CD4-positive, CD25-positive, alpha-beta regulatory T cell (primary cell): Measurements from ENCODE around the gene PPP1R3F. TPM values are rescaled to one million over a fixed set of nuclear protein-coding genes. Genes with fewer than 3 reads are reported as not detected.
"Not testable (repeated sequence)": the region's sequence is repeated elsewhere in the genome, so short reads cannot be mapped to it uniquely, and the experiment has no call there.

Experiments
- ATAC-seq, 2 donors: fragments of 150-1000 bp; cut with Tn5 transposase; one replicate each; pipeline ENCODE4 v1.10.0; 2021; ENCODE audit warnings: low read depth in 2 of 2, moderate number of reproducible peaks in 2 of 2, moderate library complexity in 1 of 2
- DNase-seq, 3 donors: peaks; one replicate each; pipeline versions ENCODE4 v3.0.0 to v3.0.0-alpha.2; 2012 to 2022; ENCODE audit warnings: mixed read lengths in 1 of 3
- H3K27ac ChIP-seq: one replicate; pipeline ENCODE4 v1.7.0; 2013; ENCODE audit warnings: mild to moderate bottlenecking, low read length; ENCODE audit not compliant: insufficient read depth, poor library complexity, severe bottlenecking
- H3K27me3 ChIP-seq: one replicate; pipeline ENCODE4 v1.7.0; 2013; ENCODE audit warnings: low read length; ENCODE audit not compliant: control insufficient read depth, insufficient read depth
- H3K36me3 ChIP-seq: one replicate; pipeline ENCODE4 v1.7.0; 2013; ENCODE audit warnings: mild to moderate bottlenecking, low read length, moderate library complexity; ENCODE audit not compliant: control insufficient read depth, insufficient read depth
- H3K4me1 ChIP-seq: 2 replicates; pipeline ENCODE4 v1.7.0; 2013; ENCODE audit warnings: mild to moderate bottlenecking, low read length; ENCODE audit not compliant: insufficient read depth, control insufficient read depth, poor library complexity, severe bottlenecking
- H3K4me3 ChIP-seq: one replicate; pipeline ENCODE4 v1.7.0; 2013; ENCODE audit warnings: low read depth, mild to moderate bottlenecking, low read length, moderate library complexity
- H3K9me3 ChIP-seq, 2 experiments: 1 replicate in 1 of 2; 2 replicates in 1 of 2; pipeline ENCODE4 v1.7.0; 2013; ENCODE audit warnings: low read length in 2 of 2, mild to moderate bottlenecking in 1 of 2, moderate library complexity in 1 of 2; ENCODE audit not compliant: control insufficient read depth in 2 of 2
- H3K27ac Mint-ChIP-seq, 3 donors: one replicate each; pipeline ENCODE4 v1.8.0; 2020 to 2022; ENCODE audit warnings: mild to moderate bottlenecking in 3 of 3, mixed read lengths in 3 of 3, moderate library complexity in 2 of 3
- H3K27me3 Mint-ChIP-seq: one replicate; pipeline ENCODE4 v1.8.0; 2022; ENCODE audit warnings: mild to moderate bottlenecking, mixed read lengths
- H3K36me3 Mint-ChIP-seq: one replicate; pipeline ENCODE4 v1.8.0; 2020; ENCODE audit warnings: mixed read lengths
- H3K4me1 Mint-ChIP-seq, 4 donors: one replicate each; pipeline ENCODE4 v1.8.0; 2020 to 2022; ENCODE audit warnings: mixed read lengths in 4 of 4, mild to moderate bottlenecking in 1 of 4
- H3K4me3 Mint-ChIP-seq, 4 donors: one replicate each; pipeline ENCODE4 v1.8.0; 2020 to 2022; ENCODE audit warnings: mild to moderate bottlenecking in 4 of 4, mixed read lengths in 4 of 4, moderate library complexity in 3 of 4
- H3K9me3 Mint-ChIP-seq, 7 donors: one replicate each; pipeline ENCODE4 v1.8.0; 2020 to 2022; ENCODE audit warnings: mixed read lengths in 7 of 7, mild to moderate bottlenecking in 3 of 7, moderate library complexity in 2 of 7
- polyA plus RNA-seq, 4 donors: library from polyadenylated mRNA; unstranded; fragments of 300-500 nt; fragmentation: Illumina TruSeq; gene quantifications; one replicate each; pipeline ENCODE4 v1.2.3, GENCODE V29; 2021
- total RNA-seq: library from RNA; stranded (reverse); gene quantifications from one replicate; pipeline ENCODE4 v1.2.3, GENCODE V29; 2022

PPP1R3F gene
- total and polyA plus RNA-seq, 5 donors from 2014 or later = 11.8 to 28.0 (median 15.6) TPM

DNA sequence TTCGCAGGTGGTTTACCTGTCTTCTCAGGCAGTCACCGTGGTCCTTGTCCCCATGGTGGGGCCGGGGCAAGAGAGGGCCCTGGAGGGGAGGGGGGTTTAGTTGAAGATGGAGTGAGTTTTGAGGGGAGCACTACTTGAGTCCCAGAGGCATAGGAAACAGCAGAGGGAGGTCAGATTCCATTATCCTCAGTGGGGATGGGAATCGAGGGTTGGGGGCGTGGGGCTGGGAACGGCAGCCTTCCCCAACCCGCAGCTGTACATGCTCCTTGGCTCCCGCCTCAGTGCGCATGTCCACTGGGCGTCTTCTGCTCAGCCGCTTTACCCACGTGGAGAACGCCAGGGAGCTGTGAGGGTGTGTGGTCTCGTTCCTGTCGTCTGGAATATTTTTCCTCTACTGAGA is 33.8 kb downstream of the PPP1R3F start, which contains the start of gene GAGE10:
Gene GAGE10 (plus strand): TSS at position 301 of the 400 bp plus-strand sequence. CDS start 1,214 bp downstream, outside the sequence.
- Mint-ChIP-seq H3K36me3 (no peaks in the 10 kb centered on the region), H3K27me3 (no peaks in the 10 kb centered on the region), H3K9me3 (no peaks in the 10 kb centered on the region), H3K4me1 (peaks cover 0 to 23% (median 1%) of the 10 kb centered on the region in 4 donors), H3K27ac (no peak within 1 kb of the TSS), H3K4me3 (peak within 1 kb of the TSS in 2 of 4 donors; percentile 38 to 63)
- H3K36me3 ChIP-seq = no peaks in the 10 kb centered on the region
- no peaks in the 10 kb centered on the region for H3K4me1 ChIP-seq
- no peak within 1 kb of the TSS for H3K27ac ChIP-seq
- DNase-seq = no peak
- no peaks in the 10 kb centered on the region for H3K27me3 ChIP-seq
- no peak for ATAC-seq
- no peaks in the 10 kb centered on the region for H3K9me3 ChIP-seq
- H3K4me3 ChIP-seq = no peak within 1 kb of the TSS

DNA sequence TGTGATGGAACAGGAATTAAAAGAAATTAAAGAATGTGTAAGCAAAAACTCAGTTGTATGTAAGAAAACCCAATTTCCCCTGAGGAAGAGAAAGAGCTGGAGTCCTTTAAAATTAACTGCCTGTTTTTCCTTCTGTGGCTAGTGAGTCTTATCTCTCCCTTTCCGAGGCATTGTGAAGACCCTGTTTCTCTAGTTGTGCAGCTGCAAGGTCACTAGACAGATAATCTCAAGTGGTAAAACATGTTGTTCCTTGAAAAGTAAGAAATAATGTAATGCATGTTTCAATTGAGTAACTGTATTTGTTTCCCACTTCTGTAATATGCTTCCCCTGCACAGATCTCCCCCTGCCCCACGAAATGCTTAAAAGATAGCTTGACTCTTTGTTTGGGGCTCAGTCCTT is 38.2 kb downstream of the PPP1R3F start:
- not testable (repeated sequence) for DNase-seq, H3K27me3 ChIP-seq, H3K9me3 ChIP-seq, H3K4me1 ChIP-seq, H3K36me3 ChIP-seq, H3K36me3 Mint-ChIP-seq, H3K9me3 Mint-ChIP-seq, ATAC-seq, H3K4me3 ChIP-seq, H3K27ac ChIP-seq, H3K27me3 Mint-ChIP-seq
- peak overlapping the region in 3 of 4 donors; percentile 4 to 87 (median 21) for H3K4me3 Mint-ChIP-seq
- peaks cover 10 to 34% (median 16%) of the 10 kb centered on the region in 4 donors for H3K4me1 Mint-ChIP-seq
- peak overlapping the region; percentile 11 to 100 (median 97) for H3K27ac Mint-ChIP-seq

DNA sequence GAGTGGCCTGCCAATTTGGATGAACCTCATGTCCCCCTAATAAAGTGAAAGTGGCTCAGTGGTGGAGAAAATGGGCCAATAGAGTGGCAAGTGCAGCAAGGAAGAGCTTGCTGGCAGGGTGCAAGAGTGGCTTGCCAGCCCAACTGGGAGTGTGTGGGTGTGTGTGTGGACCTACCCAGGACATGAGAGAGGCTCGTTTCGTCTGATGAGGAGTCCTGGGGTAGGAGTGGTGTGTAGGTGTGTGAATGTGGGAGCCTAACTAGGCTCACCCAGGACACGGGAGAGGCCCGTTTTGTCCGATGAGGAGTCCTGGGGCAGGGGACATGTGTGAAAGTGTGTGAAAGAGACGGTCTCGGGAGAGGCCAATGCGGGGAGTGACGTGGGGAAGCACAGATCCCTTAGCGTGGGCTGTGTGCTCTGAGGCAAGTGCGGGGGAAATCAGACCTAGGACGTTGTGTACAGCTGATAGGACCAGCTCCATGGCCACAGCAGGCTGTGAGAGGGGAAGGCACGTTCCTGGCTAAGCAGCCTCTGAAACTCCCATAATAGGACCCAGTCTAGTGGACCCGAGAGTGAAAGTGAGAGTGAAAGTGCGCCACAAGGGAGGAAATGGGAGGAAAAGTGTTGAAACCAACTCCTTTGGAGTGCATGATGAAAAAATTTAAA is 39.1 kb downstream of the PPP1R3F start:
- ATAC-seq (peak; percentile 50 to 53), DNase-seq (peak in 1 of 3 donors; percentile 45)
- no peaks in the 10 kb centered on the region for H3K27me3 ChIP-seq
- H3K4me1 ChIP-seq = peaks cover 9% of the 10 kb centered on the region
- Mint-ChIP-seq H3K36me3 (no peaks in the 10 kb centered on the region), H3K9me3 (no peaks in the 10 kb centered on the region), H3K27me3 (no peaks in the 10 kb centered on the region), H3K27ac (peak overlapping the region; percentile 97 to 100 (median 97)), H3K4me3 (peak overlapping the region; percentile 65 to 89 (median 87)), H3K4me1 (peaks cover 10 to 29% (median 16%) of the 10 kb centered on the region in 4 donors)
- H3K27ac ChIP-seq = peak overlapping the region; percentile 74
- peak overlapping the region; percentile 83 for H3K4me3 ChIP-seq
- no peaks in the 10 kb centered on the region for H3K36me3 ChIP-seq
- no peaks in the 10 kb centered on the region for H3K9me3 ChIP-seq

DNA sequence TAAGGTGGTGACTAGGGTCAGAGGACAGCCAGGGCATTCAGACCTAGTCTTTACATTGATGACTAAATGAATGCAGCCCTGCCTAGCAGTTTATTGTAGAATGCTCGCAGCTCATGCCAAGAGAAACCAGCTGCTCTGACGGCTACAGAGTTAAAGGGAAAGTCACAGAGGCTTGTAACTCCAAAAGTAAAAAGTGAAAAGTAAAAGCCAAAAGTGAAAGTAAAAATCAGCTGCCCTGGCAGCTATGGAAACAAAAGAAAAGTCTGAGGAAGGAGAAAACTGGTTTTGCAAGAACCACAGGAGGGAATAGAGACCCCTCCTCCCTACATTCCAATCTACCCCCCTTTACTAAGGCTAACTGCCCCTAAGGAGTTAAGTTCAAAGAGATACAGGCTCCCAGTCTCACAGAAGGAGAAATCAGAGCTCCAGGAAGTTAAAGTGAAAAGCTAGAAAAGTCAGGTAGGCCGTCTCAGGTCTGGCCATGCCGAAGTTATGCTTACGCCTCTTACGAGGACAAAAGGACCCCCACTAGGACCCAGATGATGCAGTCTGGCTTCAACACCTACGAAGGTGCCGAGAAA is 39.9 kb downstream of the PPP1R3F start:
- H3K4me1 ChIP-seq = peaks cover 9% of the 10 kb centered on the region
- ATAC-seq = peak; percentile 40 to 43
- H3K27ac Mint-ChIP-seq = peak overlapping the region; percentile 97 to 100 (median 97)
- H3K27ac ChIP-seq = peak overlapping the region; percentile 74
- H3K27me3 Mint-ChIP-seq = no peaks in the 10 kb centered on the region
- no peaks in the 10 kb centered on the region for H3K9me3 ChIP-seq
- H3K36me3 ChIP-seq = no peaks in the 10 kb centered on the region
- no peaks in the 10 kb centered on the region for H3K27me3 ChIP-seq
- peak overlapping the region; percentile 83 for H3K4me3 ChIP-seq
- H3K4me3 Mint-ChIP-seq = peak overlapping the region; percentile 65 to 89 (median 87)
- peak in 2 of 3 donors; percentile 37 to 41 for DNase-seq
- peaks cover 10 to 29% (median 16%) of the 10 kb centered on the region in 4 donors for H3K4me1 Mint-ChIP-seq
- no peaks in the 10 kb centered on the region for H3K36me3 Mint-ChIP-seq
- no peaks in the 10 kb centered on the region for H3K9me3 Mint-ChIP-seq

DNA sequence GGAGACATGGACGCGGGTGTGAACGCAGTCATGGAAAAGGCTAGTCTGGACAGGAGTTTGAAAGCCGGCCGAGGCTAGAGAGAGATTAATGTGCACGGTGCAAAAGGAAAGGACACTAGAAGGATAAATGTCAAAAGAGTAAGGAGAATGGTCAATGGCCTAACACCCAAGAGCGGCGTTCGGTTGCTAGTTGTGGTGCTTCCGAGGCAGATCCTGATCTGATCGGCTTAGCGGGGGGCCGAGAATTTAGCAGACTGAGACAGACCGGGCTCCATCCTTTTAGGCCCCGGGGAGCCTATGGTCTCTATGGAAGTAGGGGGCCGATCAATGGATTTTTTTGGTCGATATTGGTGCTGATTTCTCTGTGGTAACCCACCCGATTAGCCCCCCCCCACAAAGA is 40.8 kb downstream of the PPP1R3F start:
- peak overlapping the region in 1 of 4 donors; percentile 5 for H3K4me3 Mint-ChIP-seq
- H3K27ac ChIP-seq = no peak overlapping the region
- no peak overlapping the region for H3K4me3 ChIP-seq
- H3K27ac Mint-ChIP-seq = peak overlapping the region in 2 of 3 donors; percentile 97 to 100
- peaks cover 9% of the 10 kb centered on the region for H3K4me1 ChIP-seq
- no peaks in the 10 kb centered on the region for H3K9me3 Mint-ChIP-seq
- H3K27me3 ChIP-seq = no peaks in the 10 kb centered on the region
- no peaks in the 10 kb centered on the region for H3K36me3 Mint-ChIP-seq
- DNase-seq (no peak), ATAC-seq (no peak)
- peaks cover 10 to 29% (median 16%) of the 10 kb centered on the region in 4 donors for H3K4me1 Mint-ChIP-seq
- no peaks in the 10 kb centered on the region for H3K9me3 ChIP-seq
- no peaks in the 10 kb centered on the region for H3K36me3 ChIP-seq
- H3K27me3 Mint-ChIP-seq = no peaks in the 10 kb centered on the region

DNA sequence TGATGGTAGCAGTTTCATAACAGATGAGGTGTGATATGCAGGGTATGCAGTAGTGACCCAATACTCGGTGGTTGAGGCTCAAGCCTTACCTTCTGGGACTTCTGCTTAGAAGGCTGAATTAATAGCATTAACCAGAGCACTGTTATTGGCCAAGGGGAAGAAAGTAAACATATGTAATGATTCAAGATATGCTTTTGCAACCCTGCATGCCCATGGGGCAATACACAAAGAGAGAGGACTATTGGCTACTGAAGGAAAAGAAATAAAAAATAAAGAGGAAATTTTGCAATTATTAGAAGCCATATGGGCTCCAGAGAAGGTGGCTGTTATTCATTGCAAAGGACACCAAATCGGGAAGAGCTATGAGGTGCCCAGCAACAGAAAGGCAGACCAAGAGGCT is 42.6 kb downstream of the PPP1R3F start:
- Histone ChIP-seq H3K27me3 (no peaks in the 10 kb centered on the region), H3K4me3 (no peak overlapping the region), H3K9me3 (no peaks in the 10 kb centered on the region), H3K4me1 (peaks cover 9% of the 10 kb centered on the region), H3K27ac (no peak overlapping the region), H3K36me3 (no peaks in the 10 kb centered on the region)
- H3K27ac Mint-ChIP-seq = no peak overlapping the region
- ATAC-seq (no peak), DNase-seq (no peak)
- no peaks in the 10 kb centered on the region for H3K27me3 Mint-ChIP-seq
- peaks cover 0 to 1% (median 0%) of the 10 kb centered on the region in 7 donors for H3K9me3 Mint-ChIP-seq
- peaks cover 10 to 29% (median 18%) of the 10 kb centered on the region in 4 donors for H3K4me1 Mint-ChIP-seq
- no peaks in the 10 kb centered on the region for H3K36me3 Mint-ChIP-seq
- H3K4me3 Mint-ChIP-seq = no peak overlapping the region

DNA sequence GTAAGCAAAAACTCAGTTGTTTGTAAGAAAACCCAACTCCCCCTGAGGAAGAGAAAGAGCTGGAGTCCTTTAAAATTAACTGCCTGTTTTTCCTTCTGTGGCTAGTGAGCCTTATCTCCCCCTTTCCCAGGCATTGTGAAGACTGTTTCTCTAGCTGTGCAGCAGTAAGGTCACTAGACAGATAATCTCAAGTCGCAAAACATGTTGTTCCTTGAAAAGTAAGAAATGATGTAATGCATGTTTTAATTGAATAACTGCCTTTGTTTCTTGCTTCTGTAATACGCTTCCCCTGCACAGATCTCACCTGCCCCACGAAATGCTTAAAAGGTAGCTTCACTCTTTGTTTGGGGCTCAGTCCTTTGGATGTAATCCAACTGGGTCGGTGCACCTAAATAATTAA is 46.5 kb downstream of the PPP1R3F start:
- Mint-ChIP-seq H3K9me3 (peaks cover 0 to 1% (median 0%) of the 10 kb centered on the region in 7 donors), H3K27me3 (no peaks in the 10 kb centered on the region), H3K4me3 (no peak overlapping the region), H3K4me1 (peaks cover 0 to 4% (median 0%) of the 10 kb centered on the region in 4 donors), H3K36me3 (no peaks in the 10 kb centered on the region), H3K27ac (no peak overlapping the region)
- Histone ChIP-seq H3K27ac (no peak overlapping the region), H3K36me3 (no peaks in the 10 kb centered on the region), H3K9me3 (no peaks in the 10 kb centered on the region), H3K27me3 (no peaks in the 10 kb centered on the region), H3K4me3 (no peak overlapping the region), H3K4me1 (no peaks in the 10 kb centered on the region)
- ATAC-seq (no peak), DNase-seq (no peak)
